Measurements from ENCODE around the gene FIBIN.

The FIBIN gene

DNA sequence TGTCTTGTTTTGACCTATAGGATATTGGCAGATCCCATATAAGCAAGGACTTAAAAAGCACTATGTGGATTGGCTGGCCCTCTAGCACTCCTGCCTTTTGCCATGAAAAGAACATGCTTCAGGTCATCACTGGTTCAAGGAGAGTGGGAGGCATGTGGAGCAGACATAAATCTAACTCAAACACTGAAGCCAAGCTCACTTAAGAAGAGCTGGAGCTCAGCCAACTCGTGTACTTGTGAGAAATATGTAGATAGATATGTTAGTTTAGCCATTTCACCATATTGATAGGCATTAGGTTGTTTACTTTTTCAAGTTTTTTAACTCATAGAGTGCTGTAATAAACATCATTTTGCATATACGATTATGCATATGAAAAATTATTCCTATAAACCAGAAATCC lies 26.8 kb downstream of the FIBIN start:
- no peak overlapping the region for H3K4me3 ChIP-seq (ENCODE audit: low read depth, low read length)

GRCh38 chr11:27022659-27023251 lies 28.8 kb downstream of the FIBIN start:
- H3K4me3 ChIP-seq (ENCODE audit: low read depth, low read length) = no peak overlapping the region

DNA sequence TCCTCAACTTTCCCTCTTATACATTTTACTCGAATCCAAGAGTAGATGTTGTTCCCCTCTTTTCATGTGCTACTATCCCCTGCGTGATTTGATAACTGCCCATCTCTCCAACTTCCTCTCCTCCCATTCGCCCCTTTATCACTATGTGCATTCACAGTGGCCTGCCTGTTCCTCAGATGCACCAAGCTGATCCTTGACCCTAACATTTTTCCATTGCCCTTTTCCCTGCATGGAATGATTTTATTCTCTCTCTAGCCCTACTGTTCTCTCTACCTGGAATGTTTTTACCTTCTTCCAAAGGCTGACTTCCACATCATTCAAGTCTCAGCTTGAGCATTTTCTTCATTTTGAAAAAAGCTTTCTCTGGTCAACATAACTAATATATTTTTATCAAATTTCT lies 31.0 kb downstream of the FIBIN start:
- no peak overlapping the region for H3K4me3 ChIP-seq (ENCODE audit: low read depth, low read length)

DNA sequence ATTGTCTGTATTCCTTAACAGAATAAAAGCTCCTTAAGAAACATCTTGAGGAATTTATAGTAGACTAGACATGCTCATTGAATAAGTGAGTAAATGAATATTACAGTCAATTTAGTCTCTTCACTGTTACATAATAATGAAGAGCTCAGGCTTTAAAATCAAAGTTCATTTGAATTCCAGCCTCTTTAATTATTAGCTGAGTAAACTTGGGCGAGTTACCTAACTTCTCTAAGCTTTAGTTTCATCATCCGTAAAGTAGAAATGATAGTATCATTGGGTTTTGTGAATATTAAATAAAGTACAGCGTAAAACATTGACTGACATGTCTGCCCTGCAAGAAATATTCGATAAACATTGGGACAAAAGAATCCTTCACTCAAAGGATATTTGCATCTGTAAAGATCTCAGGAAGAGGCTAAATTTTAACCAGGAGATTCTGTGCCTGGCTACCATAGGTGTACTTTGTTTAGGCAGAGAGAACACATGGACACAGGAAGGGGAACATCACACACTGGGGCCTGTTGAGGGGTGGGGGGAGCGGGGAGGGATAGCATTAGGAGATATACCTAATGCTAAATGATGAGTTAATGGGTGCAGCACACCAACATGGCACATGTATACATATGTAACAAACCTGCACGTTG lies 31.5 kb downstream of the FIBIN start:
- no peak overlapping the region for H3K4me3 ChIP-seq (ENCODE audit: low read depth, low read length)

DNA sequence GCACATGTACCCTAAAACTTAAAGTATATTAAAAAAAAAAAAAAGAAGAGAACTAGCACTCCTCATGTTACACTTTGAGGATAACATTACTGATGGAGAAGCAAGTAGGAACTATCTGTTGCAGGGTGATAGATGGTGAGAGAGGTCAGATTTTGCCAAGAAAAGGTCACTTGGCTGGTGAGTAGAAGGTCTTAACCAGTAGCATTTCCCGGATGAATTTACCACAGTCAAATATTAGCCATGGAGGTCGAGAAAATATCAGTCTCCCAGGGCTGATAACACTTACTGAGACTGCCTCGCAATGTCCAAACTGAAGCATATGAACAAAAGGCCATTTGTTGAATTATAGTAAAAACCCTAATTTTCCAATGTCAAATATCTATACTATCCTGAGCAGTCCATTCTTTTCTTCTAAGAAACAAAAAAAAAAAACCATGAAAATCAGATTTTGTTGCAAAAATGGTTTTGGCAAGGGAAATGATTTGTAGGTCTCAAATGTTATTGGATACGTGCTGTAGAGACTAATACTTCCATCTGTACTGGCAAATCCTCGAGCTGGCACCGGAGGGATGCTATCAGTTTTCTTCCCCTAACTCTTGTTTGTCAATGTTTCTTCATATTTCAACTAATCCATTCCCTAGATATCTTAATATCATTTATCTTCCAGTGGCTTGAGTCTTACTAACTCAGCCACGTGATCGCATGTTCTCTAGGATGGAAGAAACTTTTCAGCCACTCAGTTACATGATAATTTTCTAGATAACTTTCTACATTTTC lies 32.2 kb downstream of the FIBIN start:
- H3K4me3 ChIP-seq (ENCODE audit: low read depth, low read length) = no peak overlapping the region

GRCh38 chr11:27028561-27028965 lies 34.7 kb downstream of the FIBIN start:
- H3K4me3 ChIP-seq (ENCODE audit: low read depth, low read length) = no peak overlapping the region

GRCh38 chr11:27029966-27030365 lies 36.1 kb downstream of the FIBIN start:
- no peak overlapping the region for H3K4me3 ChIP-seq (ENCODE audit: low read depth, low read length)

DNA sequence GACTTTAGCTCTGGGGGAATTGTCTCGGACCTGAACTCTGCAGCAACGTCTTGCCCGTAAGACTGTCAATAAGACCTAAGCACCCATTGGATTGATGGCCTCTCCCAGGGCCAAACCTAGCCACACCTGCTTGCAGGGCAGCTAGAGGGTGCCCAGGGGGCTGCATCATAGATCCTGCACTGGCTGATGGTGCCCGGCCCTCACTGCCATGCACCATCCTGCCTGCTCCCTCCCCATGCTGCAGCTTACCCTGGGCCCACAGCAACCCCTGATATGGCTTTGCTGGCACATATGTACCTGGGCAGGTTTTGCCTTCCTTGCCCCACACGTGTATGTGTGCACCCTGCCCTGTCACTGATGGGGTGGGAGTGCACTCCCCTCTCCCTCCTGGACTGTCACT lies 37.8 kb downstream of the FIBIN start:
- no peak overlapping the region for H3K4me3 ChIP-seq (ENCODE audit: low read depth, low read length)

- H3K4me3 ChIP-seq (ENCODE audit: low read depth, low read length) = no peak overlapping the region
These were observed 46.0 kb downstream of the FIBIN start for GRCh38 chr11:27039873-27040272.

DNA sequence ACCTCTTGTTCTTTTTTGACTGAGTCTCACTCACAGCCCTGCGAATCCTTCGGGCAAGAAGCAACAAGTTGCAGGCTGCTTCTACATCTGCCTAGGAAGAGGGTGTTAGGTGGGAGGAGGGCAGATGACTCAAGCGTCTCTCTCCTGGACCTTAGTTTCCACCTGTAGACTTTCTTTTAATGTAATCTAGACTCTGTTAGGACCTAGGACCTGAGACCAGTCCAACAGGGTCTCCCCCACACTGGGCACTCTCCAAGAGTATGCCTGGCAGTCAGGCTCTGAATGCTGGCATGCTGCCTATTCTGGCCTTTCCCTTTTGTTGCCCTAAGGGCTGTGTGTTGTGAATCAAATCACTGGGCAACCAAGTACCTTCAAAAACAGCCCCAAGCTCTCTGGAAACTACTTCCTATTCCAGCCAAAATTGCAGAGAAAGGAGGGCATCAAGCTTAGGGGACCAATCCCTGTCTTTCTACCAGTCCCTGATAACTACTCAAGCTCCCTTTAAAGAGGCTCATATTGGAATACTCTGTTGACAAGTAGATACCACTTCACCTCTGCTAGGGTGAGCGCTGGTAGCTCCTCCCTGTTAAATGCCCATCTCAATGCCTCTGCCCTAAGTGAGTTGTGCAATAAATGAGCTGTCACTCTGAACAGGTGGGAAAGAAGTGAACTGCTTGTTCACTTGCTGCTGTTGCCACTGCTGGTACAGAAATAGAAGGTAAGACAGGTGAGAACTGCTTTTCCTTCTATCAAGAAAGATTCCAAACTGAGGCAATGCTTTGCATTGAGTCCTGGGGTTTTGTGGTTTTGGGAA lies 46.6 kb downstream of the FIBIN start, which contains the start of gene BBOX1:
Gene BBOX1 (plus strand): TSS at position 514 of the 814 bp plus-strand sequence. CDS start 14,616 bp downstream, outside the sequence.
- no peak within 1 kb of the TSS for H3K4me3 ChIP-seq (ENCODE audit: low read depth, low read length)

GRCh38 chr11:27041141-27041899 lies 47.4 kb downstream of the FIBIN start:
- no peak overlapping the region for H3K4me3 ChIP-seq (ENCODE audit: low read depth, low read length)
